AG08396 (cell line): Measurements from ENCODE around the gene HCFC1R1.
"Not testable (repeated sequence)": the region's sequence is repeated elsewhere in the genome, so short reads cannot be mapped to it uniquely, and the experiment has no call there.

Experiments used
- DNase-seq: peaks from one replicate; pipeline ENCODE4 v3.0.0; 2012; ENCODE audit warnings: low spot score, mixed read lengths

Gene HCFC1R1

GRCh38 chr16:3057181-3058138, 33.7 kb upstream of the HCFC1R1 start:
- DNase-seq = no peak

- DNase-seq = no peak
Measured at GRCh38 chr16:3056336-3057180, 32.8 kb upstream of the HCFC1R1 start.

GRCh38 chr16:3055734-3056115, 32.0 kb upstream of the HCFC1R1 start:
- DNase-seq = not testable (repeated sequence)

GRCh38 chr16:3054965-3055733, 31.4 kb upstream of the HCFC1R1 start:
- no peak for DNase-seq

GRCh38 chr16:3053330-3053710, 29.6 kb upstream of the HCFC1R1 start:
- DNase-seq = not testable (repeated sequence)

GRCh38 chr16:3052571-3053329, 29.0 kb upstream of the HCFC1R1 start:
- DNase-seq = not testable (repeated sequence)

GRCh38 chr16:3051494-3051893, 27.8 kb upstream of the HCFC1R1 start:
- DNase-seq = no peak

- no peak for DNase-seq
Measured at GRCh38 chr16:3051009-3051408, 27.3 kb upstream of the HCFC1R1 start.

GRCh38 chr16:3050487-3050886, 26.7 kb upstream of the HCFC1R1 start:
- DNase-seq = no peak

- no peak for DNase-seq
Measured at GRCh38 chr16:3049921-3050481, 26.3 kb upstream of the HCFC1R1 start.

- DNase-seq = no peak
Measured at GRCh38 chr16:3047387-3047720, 23.6 kb upstream of the HCFC1R1 start.

GRCh38 chr16:3046641-3047386, 23.1 kb upstream of the HCFC1R1 start:
- no peak for DNase-seq

GRCh38 chr16:3045758-3046640, 22.3 kb upstream of the HCFC1R1 start, which contains the start of gene MMP25:
Gene MMP25, plus strand, starts transcription at chr16:3046561. Its CDS starts 357 bp downstream, at chr16:3046918.
- DNase-seq = no peak

GRCh38 chr16:3044708-3045107, 21.0 kb upstream of the HCFC1R1 start:
- DNase-seq = no peak

GRCh38 chr16:3042376-3042775, 18.6 kb upstream of the HCFC1R1 start:
- no peak for DNase-seq

GRCh38 chr16:3038896-3039295, 15.2 kb upstream of the HCFC1R1 start:
- no peak for DNase-seq

GRCh38 chr16:3038256-3038655, 14.5 kb upstream of the HCFC1R1 start:
- no peak for DNase-seq

GRCh38 chr16:3036726-3037315, 13.1 kb upstream of the HCFC1R1 start, which contains the start of gene BICDL2:
Gene BICDL2, minus strand, starts transcription at chr16:3036944. Its CDS starts 1,448 bp downstream, at chr16:3035496.
- no peak for DNase-seq
